Fibroblast of gingiva (primary cell): ENCODE results near the gene TMEM156.

Experiments
- DNase-seq: peaks from one replicate; pipeline ENCODE4 v3.0.0-alpha.2; 2011; ENCODE audit warnings: low read depth

The TMEM156 gene

DNA sequence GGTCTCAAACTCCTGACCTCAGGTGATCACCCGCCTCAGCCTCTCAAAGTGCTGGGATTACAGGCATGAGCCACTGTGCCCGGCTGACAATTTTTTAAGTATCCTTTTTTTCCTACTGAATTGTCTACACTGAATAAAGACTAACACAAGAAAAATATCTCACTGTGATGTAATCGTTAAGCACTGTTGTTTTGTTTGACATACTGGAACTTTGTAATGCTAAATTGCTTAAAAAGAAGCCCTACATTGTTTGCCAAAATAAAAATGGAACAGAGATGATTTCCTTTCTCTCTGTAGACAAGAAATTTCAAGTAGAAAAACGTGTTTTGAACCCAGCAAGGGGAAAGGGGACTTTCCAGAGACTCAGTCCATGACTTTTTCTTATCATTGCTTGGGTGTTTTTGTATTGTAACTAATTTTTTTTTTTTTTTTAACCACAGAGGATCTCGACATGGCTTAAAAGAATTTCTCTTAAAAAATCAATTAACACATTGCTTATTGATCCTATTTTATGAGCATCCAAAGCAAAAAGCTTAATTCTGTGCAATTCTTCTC is 74.9 kb downstream of the TMEM156 start:
- peak; percentile 18 for DNase-seq

DNA sequence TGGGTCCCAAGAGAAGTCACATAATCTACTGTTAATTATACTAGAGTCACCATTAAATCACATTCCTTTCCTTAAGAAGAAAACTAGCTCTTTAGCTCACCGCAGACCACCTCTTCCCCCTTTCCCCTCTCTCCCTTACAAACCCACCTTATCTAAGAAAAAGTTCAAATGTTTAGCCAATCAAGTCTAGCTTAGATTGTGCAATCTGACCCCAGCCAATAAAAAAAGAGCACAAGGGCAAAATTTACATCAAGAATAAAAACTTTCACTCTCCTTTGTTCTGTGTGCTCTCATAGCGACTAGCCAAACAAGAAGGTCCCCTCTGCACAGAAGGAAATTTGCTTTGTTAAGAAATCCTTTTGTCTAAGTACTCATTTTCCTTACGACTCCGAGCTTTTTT is 76.3 kb downstream of the TMEM156 start:
- no peak for DNase-seq

DNA sequence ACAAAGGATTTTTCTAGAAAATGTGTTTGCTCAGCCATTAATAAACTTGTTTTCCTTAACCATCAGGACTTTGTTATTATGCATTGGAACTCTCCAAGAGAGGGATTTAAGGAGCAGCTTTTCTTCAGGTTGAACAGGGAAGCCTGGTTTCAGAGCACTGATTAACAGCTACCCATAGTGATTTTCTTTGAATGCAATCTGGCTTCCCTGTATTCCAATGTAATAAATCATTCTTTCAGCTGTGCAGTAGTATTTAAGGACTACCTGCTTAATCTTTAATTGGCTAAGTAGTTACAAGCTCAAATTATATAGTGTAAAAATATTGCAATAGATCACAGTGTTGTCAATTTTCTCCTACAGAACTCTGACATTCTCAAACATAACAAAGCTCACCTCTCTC is 77.5 kb downstream of the TMEM156 start:
- no peak for DNase-seq

DNA sequence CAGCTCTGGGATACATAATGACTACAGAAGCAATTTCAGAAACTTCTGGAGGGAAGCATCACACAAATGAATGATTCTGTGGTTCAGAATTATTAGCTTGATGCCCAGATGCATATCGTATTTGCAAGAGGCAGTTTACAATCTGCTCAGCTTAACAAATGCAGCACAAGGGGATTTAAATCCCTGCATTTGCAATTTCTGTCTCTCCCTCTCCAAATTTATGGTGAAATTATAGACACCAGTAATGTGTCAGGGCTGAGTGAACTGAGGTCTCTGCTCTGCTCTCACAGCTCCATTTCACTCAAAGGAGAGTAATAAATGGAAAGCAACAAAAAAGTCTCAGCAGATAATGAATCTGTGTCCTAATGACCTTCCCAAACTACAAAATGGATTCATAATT is 80.2 kb downstream of the TMEM156 start:
- no peak for DNase-seq

DNA sequence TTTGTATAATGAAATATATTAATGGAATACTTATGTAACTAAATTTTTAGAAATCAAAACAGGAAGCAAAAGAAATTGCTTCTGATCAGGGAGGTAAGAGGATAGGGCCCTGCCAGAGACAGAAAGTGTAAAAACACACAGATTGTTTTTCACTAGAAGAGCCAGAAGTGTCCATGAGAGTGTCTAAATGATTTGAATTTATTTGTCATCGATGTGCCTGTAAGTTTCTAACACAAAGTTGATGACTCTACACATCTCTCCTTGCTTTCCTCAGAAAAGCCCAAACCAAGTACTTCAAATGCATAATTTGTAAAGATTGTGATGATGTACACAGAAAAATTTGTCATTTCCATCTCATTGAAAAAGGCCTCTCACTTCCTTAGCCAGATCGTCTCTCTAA is 80.6 kb downstream of the TMEM156 start:
- no peak for DNase-seq

DNA sequence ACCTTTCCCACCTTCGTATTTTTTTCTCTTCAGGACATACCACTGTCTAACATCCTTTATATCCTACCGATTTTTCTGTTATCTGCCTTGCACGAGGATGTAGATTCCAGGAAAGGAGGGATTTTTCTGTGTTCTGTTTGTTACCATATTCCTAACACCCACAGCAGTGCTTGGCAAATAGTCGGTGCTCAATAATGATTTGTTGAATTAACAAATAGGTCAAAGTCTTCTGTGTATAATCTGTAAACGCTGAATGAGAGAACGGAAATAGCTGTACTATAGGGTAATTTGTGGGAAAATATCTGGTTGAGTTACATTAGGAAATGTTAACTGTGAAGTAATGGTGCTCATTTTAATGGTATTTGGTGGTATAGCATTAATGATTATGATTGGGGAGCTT is 81.5 kb downstream of the TMEM156 start:
- no peak for DNase-seq

DNA sequence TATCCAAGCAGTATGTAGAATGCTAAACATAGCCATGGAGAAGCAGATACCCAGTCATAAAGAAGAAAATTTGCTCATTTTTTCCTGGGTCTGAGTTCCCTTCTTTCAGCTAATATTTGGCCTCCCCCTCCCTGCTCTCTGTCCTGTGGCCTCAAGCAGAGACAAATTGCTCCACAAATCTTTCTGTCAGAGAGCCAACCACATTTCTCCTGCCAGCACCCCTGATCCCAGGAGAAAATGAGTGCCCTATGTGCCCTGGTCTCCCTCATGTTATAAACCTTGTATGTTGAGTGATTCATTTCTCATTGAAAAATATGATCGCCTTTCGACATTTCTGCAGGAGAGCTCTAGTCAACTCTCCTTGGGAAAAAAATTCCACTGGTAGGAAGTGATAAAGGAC is 82.0 kb downstream of the TMEM156 start:
- peak; percentile 35 for DNase-seq

DNA sequence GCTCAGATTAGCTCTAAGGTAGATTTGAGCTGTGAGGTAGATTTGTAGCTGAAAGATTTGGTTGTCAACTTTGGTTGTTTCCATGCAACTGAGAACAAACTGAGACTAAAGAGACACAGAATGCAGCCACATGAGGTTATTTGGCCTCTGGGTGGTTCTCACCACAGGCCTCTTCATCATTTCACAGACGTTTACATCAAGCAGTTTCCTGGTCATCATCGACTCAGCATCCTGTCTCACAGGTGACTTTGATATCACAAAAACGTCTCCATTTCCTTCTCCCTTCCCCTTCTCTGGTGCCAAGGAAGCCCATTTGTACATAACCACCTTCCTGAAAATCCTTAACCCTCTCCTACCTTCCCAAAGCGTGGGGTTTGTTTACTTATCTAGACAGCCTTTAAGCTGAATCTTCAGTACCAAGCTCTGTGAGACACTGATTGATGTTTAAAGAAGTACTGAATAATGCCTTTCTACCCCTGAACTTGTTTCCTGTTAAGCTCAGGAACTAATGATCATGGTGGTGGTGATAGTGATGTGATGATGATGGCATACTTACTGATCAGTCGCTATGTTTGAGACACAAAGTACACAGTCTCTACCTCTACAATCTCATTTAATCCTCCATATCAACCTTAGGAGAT is 82.7 kb downstream of the TMEM156 start:
- peak; percentile 4 for DNase-seq

DNA sequence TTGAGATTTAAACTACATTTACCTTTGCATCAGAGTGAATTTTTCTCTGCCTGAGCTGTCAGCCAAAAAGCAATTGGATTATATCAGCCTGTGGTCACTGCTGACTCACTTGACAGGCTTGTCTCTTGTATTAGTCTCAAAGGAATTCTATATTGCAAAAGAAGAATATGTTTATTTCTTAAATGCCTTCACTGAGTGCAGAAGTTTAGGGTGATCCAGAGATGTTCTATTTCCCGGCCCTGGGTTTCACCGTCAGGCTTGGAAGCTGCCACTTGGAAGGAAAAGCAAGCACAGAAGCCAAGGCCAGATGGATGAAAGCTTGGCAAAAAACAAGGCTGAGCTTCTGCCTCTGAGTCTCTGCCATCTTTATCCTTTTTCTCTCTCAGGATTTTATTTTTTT is 83.7 kb downstream of the TMEM156 start:
- peak; percentile 95 for DNase-seq

DNA sequence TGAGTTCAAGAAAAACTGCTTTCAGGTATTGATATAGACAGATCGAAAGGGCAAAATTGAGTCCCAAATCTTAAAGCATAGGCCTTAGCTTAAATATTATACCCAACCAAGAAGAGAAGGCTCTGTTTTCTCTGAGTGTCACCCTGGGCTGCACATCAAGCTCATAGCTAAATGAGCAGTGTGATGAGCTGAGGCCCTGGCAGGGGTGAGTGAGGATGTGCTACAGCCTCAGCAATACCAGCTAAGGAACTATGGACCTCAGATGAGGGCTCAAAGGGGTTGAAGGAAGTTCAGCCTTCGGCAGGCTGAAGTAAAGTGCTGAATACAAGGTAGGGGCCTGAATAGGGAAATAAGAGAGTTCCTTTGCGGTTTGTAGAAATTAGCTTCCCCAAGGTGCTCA is 85.3 kb downstream of the TMEM156 start:
- no peak for DNase-seq

DNA sequence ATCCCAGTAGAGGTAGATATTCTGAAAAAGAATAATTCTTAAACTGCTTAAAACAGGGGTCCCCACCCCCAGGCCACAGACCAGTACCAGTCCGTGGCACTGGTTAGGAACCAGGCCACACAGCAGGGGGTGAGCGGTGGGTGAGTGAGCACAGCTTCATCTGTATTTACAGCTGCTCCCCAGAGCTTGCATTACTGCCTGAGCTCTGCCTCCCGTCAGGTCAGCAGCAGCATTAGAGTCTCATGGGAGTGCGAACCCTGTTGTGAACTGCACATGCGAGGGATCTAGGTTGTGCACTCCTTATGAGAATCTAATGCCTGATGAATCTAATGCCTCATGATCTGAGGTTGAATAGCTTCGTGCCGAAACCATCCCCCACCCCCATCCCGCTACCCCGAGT is 87.8 kb downstream of the TMEM156 start:
- DNase-seq: no peak

DNA sequence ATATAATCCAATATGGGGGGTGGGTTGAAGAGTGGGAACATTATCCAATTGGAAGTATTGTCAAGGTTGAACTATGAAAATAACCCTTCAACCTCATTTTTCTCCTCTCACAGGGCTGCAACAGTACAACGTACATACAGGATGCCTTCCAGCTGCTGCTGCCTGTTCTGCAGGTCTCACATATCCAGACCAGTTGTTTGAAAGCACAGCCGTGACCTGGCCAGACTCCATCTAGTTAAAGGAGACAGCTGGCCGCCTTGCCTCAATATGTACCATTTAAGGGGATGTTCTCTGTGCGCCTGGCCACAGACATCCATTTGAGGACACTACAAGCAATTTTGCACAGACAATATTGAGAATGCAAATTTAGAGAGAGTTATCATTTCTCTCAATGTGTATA is 88.9 kb downstream of the TMEM156 start:
- DNase-seq: no peak

DNA sequence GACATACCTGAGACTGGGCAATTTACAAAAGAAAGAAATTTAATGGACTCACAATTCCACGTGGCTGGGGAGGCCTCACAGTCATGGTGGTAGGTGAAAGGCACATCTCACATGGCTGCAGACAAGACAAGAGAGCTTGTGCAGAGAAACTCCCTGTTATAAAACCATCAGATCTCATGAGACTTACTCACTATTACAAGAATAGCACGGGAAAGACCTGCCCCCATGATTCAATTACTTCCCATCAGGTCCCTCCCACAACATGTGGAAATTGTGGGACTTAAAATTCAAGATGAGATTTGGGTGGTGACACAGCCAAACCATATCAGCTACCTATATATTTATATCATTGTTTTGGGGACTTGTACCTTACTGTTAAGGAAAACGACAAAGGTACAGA is 90.3 kb downstream of the TMEM156 start:
- peak; percentile 57 for DNase-seq

DNA sequence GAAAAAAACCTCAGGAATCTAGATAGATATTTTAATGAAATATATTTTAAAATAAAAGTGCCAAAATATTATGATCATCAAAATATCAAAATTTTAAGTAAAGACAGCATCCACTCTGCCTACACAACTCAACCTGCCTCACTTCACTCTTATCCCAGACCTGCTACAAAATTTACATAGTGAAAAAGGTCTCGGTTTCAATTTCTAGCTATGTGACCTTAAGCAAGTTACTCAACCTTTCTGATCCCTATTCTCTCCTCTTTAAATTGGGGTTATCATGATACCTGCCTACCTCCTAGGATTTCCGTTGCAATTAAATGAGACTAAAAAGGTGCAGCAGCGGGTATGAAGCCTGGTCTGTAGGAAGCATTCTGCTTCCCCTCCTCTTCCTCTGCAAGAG is 91.7 kb downstream of the TMEM156 start:
- no peak for DNase-seq

DNA sequence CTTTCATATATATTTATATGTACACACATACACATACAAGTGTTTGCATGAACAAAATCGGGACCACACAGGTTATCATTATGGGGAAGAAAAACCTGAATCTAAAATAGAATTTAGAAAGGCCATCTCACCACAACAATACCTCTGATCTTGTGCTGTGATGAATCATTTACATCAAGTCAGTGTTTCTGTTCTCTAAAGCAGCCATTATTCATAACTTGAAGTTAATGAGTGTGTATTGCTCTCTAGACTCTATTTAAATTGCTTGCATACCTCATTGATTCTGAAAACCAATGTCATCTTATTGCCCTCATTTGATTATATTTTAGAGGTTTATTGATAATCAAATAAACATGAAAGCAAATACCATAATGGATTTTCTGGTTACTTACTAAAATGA is 93.0 kb downstream of the TMEM156 start:
- DNase-seq: no peak

DNA sequence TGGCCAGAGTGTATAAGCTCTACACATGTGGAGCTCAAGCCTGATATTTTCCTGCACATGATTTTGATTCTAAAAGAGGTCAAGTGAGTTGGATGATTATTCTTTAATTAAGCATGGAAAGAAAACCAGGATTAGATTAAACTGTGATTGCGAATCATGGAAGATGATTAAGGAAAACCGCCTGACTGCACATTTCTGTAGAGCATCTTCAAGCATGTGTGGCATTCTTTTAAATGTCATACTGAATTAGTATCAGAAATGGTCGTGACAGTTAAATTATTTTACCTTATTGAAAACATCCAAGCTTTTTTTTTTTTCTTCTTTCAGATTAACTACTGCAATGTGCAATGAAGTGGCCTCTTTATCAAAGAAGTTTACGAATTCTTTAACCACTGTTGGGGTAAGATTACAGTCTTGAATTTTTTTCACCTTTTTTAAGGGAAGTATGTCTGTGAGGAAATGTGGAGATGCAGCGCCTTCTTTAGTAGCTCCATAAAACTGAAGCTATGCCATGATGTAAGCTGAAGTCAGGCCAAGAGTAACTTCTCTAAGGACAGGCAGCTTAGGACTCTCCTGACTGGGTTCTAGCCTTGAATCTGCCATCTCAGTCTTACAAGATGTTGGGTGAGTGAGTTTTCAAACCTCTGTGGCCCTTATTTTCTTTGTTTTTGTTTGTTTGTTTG is 96.7 kb downstream of the TMEM156 start:
- peak; percentile 62 for DNase-seq

DNA sequence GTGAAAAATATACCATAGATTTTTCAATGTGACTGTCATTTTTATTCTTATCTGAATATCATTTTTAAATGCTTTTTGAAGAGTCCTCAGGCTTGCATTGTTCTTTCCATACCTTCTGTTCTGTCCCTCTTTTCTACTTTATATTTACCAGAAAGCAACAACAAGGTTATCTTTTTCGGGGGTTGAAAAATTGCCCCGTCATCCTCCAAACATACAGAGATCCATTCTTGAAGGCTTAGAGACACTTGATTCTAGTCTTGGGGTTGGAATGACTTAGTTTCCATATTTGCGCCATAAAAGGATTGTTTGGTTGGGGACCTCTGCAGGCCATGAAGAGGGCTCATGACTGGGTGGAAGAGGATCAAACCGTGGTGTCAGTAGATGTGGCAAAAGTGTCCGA is 101.1 kb downstream of the TMEM156 start:
- no peak for DNase-seq

DNA sequence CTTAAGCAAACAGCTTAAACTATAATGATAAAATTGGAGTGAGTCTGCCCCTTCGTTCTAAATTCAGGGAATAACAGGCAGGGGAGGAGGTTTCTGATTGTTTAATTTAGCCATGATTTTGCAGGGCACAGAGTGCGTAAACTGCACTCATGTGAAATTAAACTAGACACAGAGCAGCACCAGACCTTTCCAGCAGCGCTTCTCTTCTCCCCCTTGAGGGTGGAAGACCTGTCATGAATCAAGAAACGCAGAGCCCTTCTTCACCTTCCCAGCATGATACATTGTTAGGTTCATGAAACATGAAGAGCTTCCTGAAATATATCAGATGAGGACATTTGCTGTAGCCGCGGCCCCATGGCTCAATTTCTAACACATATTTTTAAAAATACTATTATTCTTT is 101.5 kb downstream of the TMEM156 start:
- no peak for DNase-seq

DNA sequence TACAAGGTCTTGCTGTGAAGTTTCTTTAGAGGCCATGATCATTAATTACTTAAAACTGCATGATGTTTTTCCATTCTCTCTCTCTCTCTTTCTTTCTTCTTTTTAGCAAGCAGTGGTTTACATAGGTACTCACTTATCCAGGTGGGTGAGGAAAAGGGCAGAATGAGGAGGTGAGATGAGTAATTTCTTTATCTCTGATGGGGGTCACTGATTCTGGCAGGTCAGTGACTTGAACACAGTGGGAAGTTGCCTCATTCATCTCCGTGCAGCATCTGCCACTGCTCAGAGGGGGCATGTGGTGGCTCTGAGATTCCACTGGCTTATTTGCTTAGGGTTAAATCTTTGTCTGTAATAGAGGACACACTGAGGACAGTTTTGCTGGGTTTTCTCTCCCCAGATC is 102.0 kb downstream of the TMEM156 start:
- DNase-seq: no peak

DNA sequence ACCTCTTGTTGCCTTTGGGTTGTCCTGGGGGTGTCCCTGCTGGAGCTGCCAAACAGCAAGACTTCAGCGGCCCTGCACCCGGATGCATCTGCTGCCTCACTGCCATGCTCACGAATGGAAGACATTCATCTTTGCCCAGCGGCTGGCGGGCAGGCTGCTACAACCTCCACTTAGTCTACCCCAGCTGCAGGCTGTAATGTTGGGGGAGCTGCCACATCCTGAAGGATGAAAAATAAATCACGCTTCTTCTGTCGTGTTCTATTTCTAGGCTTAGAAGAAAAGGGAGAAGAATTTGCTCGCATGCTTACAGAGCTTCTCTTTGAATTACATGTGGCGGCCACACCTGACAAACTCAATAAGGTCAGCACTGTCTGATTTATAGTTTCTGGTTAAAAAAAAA is 103.2 kb downstream of the TMEM156 start:
- DNase-seq: no peak

DNA sequence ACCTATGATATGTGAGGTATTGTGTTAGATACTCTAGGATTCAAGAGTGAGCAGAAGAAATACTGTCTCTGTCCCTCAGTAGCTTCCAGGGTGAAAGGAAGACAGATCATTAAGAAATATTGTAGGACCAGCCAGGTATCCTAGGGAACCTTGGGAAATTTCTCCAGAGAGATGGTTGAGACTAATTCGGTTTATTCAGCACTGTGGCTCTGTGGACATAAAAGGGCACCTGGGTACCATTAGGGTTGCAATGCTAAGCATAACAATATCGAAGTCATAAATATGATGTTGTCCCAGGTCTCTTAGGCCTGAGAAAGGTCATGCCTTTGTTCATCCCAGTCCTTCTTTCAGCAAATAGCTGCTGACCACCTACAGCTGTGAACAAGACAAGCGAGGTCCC is 103.6 kb downstream of the TMEM156 start:
- DNase-seq: no peak

DNA sequence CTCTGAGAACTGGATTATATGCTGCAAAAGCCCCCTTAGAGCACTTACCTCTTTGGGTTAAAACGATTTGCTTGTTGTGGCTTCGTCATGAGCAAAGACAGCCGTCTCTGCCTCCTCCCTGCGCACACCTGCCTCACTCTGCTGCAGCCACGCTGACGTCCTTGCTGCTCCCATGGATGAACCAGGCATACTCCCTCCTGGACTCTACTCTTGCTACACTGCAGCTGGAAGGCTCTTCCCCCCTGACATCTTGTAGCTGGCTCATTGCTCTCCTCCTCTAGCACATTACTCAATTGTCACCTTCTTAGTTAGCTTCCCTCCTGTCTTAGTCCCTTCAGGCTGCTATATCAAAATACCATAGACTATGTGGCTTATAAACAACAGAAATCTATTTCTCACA is 105.3 kb downstream of the TMEM156 start:
- no peak for DNase-seq

DNA sequence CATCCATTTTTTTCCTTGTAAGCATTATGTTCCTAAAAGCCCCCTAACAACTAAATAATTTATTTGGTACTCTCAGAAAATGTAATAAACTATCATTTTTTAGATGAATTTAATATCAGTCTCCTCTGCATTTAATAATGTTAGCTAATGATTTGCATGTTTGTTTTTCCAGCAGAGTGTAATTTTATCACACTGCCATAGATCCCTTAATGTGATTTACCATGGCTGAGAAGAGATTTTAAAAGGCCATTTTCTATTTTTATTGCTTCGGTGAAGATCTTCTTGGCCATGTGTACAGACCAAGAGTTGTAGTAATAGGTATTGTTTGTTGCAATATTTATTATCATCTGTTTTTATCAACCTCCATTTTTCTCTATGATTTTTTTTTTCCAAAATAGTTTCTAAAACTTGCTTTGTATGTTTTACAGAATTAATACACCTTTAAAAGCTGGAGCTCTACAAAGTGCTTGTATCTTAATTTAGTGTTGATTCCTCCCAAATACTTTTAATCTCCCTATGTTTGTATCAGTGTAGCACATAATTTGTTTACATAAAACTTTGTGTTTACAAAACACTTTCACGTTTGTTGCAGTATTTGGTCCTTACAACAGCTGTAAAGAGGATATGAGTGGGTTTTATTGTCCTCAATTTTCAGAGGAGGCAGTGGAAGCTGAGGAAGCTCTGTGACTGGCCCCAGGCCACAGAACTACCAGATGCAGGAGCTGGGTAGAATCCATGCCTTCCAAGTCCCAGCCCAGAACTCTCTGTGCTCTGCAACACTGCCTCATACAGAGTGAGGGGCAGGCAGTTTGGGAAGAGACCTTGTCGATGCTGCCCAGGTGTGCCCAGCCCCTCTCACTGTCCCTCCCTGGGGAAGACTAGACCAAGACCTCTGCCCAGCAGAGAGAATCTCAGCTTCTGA is 106.5 kb downstream of the TMEM156 start:
- DNase-seq: no peak
